ENCODE data around the gene OBSL1.
A peak's percentile ranks its signal among the peaks of the same experiment; 100 is the strongest.

Gene OBSL1

GRCh38 chr2:219543596-219544358, 27.6 kb downstream of the OBSL1 start, which contains the start of the genes CHPF and TMEM198:
Gene CHPF, minus strand, starts transcription at chr2:219543809. Its CDS starts 271 bp downstream, at chr2:219543538.
Gene TMEM198, plus strand, starts transcription at chr2:219544028. Its CDS starts 700 bp downstream, at chr2:219544728.
- CTCF ChIA-PET = interaction anchor here (0.6 to 0.8 kb wide), 3 partner anchors 34 to 564 kb away, joined by 3 read pairs; no protein-coding TSS in a partner anchor
- TF ChIP-seq, protein P1, sequence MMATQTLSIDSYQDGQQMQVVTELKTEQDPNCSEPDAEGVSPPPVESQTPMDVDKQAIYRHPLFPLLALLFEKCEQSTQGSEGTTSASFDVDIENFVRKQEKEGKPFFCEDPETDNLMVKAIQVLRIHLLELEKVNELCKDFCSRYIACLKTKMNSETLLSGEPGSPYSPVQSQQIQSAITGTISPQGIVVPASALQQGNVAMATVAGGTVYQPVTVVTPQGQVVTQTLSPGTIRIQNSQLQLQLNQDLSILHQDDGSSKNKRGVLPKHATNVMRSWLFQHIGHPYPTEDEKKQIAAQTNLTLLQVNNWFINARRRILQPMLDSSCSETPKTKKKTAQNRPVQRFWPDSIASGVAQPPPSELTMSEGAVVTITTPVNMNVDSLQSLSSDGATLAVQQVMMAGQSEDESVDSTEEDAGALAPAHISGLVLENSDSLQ (IDR thresholded peaks at IDR 0.05) = peak; percentile 94
- TF ChIP-seq LEF1 (IDR thresholded peaks at IDR 0.05; ENCODE audit: borderline replicate concordance) = no peak
- TF ChIP-seq HDGF (IDR thresholded peaks at IDR 0.05; ENCODE audit: borderline replicate concordance) = 0 out of 2 replicates have a peak, but pooled peaks have one; percentile 31
- TF ChIP-seq FOXM1 (IDR thresholded peaks at IDR 0.05; ENCODE audit: borderline replicate concordance) = peak; percentile 75; the same call in 1 of the 2 replicates
- TF ChIP-seq ARNT (IDR thresholded peaks at IDR 0.05) = no peak
- DNase-seq (ENCODE audit: extremely low spot score) = peak; percentile 97
- POLR2A ChIA-PET = interaction anchor here (0.8 to 2.0 kb wide), 7 partner anchors 18 to 185 kb away, joined by 3 to 9 read pairs (median 3); partner anchors contain the start of genes OBSL1 and STK11IP

DNA sequence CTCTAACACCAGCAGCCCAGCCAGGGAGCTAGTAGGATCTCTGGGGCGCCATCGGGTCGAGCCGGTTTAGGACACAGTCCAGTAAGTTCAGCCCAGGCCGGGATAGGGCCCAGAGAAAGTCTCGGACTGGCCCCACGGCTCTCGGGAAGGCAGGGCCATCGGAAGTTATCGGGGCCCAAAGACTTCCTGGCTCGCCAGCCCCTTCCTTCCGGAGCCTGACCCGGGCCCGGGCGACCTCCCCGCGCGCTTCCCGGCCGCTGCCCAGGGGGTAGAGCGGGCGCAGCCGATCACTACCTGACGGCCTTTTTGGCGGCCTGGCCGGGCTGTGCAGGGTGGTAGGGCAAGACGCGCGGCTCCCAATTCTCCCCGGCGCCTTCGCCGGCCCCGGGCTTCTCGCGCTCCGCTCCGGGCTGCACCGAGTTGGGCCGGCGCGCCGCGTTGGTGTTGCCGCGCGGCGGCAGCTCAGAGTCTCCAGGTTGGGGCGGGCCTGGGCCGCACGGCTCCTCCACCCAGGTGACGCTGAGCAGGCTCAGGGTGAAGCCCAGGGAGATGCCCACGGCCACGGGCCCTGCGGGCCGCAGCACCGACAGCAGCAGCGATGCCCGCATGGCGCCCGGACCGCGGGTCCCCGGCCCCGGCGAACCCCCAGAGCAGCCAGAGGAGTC, 28.3 kb downstream of the OBSL1 start:
- TF ChIP-seq ELF4 (IDR thresholded peaks at IDR 0.05) (no peak), FOXK2 (IDR thresholded peaks at IDR 0.05) (no peak), ARNT (IDR thresholded peaks at IDR 0.05) (no peak), SP1 (IDR thresholded peaks at IDR 0.05) (no peak), CTBP1 (IDR thresholded peaks at IDR 0.05; ENCODE audit: borderline replicate concordance) (no peak), L3MBTL2 (conservative IDR thresholded peaks at IDR 0.05) (no peak), SUZ12 (IDR thresholded peaks at IDR 0.05) (no peak), FOXA1 (IDR thresholded peaks at IDR 0.05) (no peak), HDGF (IDR thresholded peaks at IDR 0.05; ENCODE audit: borderline replicate concordance) (no peak), ZNF384 (IDR thresholded peaks at IDR 0.05) (no peak), FOXM1 (IDR thresholded peaks at IDR 0.05; ENCODE audit: borderline replicate concordance) (no peak)
- TF ChIP-seq, protein P1 (IDR thresholded peaks at IDR 0.05) = no peak
- peak; percentile 52 for DNase-seq (ENCODE audit: extremely low spot score)
- ChIA-PET CTCF (interaction anchor here (0.6 to 2.7 kb wide), 3 partner anchors 33 to 931 kb away, joined by 3 to 13 read pairs (median 4); no protein-coding TSS in a partner anchor), POLR2A (interaction anchor here (0.8 to 2.0 kb wide), 7 partner anchors 19 to 186 kb away, joined by 3 to 9 read pairs (median 3); partner anchors contain the start of genes OBSL1 and STK11IP)

DNA sequence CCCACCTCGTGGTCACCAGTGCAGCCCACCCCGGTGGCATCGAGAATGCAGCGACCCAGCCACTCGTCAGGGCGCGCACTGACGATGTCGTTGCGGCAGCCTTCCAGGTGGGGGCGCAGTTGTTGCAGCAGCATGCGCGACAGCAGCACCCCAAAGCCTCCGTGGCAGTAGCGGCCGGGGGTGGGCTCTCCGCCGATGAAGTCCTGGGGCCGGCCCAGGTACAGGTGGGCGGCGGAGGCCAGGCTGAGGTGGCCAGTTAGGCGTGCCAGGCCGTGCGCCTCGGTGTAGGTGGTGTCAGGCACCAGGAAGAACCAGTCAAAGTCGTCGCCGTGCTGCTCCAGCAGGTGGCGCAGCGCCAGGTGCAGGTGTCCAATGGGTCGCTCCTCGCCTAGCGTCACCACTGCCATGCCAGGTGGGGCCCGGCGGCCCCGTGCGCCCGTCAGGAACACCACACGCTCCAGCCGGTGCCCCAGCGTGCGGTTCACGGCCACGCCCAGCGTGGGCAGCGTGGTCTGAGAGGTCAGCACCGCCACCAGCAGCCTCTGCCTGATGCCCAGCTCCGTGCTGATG, 29.6 kb downstream of the OBSL1 start:
- ChIA-PET POLR2A (interaction anchor here (2.0 kb wide), 1 partner anchor 56 kb away, joined by 9 read pairs; the partner anchor contains the start of gene STK11IP), CTCF (interaction anchor here (0.5 to 2.7 kb wide), 33 partner anchors 8 to 589 kb away, joined by 3 to 23 read pairs (median 4); partner anchors contain the start of genes ASIC4, STK11IP and TUBA4B)
- peak; percentile 79 for DNase-seq (ENCODE audit: extremely low spot score)
- no peak for TF ChIP-seq L3MBTL2 (conservative IDR thresholded peaks at IDR 0.05)
- TF ChIP-seq LEF1 (IDR thresholded peaks at IDR 0.05; ENCODE audit: borderline replicate concordance) = peak; percentile 37; the same call in 1 of the 2 replicates
- TF ChIP-seq BHLHE40 (IDR thresholded peaks at IDR 0.05; ENCODE audit: borderline replicate concordance) = no peak
- TF ChIP-seq CTBP1 (IDR thresholded peaks at IDR 0.05; ENCODE audit: borderline replicate concordance) = peak; percentile 56; the same call in 1 of the 2 replicates
- TF ChIP-seq, protein P1 (IDR thresholded peaks at IDR 0.05) = no peak
- peak; percentile 86; the same call in 1 of the 2 replicates for TF ChIP-seq HDGF (IDR thresholded peaks at IDR 0.05; ENCODE audit: borderline replicate concordance)

GRCh38 chr2:219540784-219541504, 30.4 kb downstream of the OBSL1 start:
- TF ChIP-seq, protein P1 (IDR thresholded peaks at IDR 0.05) = no peak
- POLR2A ChIA-PET = no interaction called here
- CTCF ChIA-PET = interaction anchor here (0.5 to 2.7 kb wide), 30 partner anchors 9 to 288 kb away, joined by 3 to 23 read pairs (median 4); partner anchors contain the start of genes ASIC4, STK11IP and TUBA4B
- no peak for DNase-seq (ENCODE audit: extremely low spot score)
